Fibroblast of gingiva (primary cell): ENCODE measurements around the gene HSD17B8.

Experiments
- DNase-seq: peaks from one replicate; pipeline ENCODE4 v3.0.0-alpha.2; 2011; ENCODE audit warnings: low read depth

The HSD17B8 gene

DNA sequence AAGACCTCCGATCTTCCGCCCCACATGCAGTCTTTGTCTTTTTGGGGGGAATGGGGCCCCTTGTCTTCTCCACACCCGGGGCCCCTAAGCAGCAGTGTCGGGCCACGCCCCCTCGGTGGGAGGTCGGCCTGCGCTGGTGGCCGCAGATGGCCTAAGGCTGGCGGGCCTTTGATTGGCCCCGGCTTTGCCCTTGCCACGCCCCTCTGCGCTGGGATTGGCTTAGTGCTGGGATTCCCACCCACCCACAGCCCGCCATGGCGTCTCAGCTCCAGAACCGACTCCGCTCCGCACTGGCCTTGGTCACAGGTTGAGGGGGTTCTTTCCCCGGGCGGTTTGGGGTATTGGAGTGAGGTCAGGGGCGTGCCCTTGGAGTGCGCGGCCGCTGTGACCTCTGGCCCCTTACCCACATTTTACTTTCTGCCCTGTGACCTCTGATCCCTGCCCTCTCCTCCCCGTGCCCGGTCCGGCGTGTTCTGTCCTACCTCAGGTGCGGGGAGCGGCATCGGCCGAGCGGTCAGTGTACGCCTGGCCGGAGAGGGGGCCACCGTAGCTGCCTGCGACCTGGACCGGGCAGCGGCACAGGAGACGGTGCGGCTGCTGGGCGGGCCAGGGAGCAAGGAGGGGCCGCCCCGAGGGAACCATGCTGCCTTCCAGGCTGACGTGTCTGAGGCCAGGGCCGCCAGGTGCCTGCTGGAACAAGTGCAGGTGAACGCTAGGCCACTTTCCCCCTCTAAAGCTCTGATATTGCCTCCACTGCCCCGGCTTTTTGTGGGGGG is at the start of gene HSD17B8:
TSS of gene HSD17B8 (plus strand) at position 241 of the 776 bp plus-strand sequence. CDS start at position 255, 14 bp downstream.
- DNase-seq: peak; percentile 88

DNA sequence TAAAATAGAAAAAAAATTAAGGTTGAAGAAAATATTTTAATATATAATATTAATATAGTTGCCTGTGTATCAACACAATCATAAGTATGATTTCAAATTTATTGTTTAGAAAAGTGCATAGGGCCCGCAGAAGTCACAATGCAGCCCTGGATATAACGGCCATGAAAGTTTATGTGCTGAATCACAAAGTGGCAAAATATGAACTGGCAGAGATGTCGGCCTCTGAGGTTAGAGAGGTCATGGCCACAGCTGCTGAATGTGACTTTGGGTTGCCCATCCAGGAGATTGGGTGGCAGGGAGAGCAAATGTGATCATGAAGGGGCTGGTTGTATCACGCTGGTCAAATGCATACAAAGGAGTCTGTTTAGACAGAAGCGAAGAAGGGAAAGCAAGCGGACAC is 47.9 kb upstream of the HSD17B8 start:
- no peak for DNase-seq

DNA sequence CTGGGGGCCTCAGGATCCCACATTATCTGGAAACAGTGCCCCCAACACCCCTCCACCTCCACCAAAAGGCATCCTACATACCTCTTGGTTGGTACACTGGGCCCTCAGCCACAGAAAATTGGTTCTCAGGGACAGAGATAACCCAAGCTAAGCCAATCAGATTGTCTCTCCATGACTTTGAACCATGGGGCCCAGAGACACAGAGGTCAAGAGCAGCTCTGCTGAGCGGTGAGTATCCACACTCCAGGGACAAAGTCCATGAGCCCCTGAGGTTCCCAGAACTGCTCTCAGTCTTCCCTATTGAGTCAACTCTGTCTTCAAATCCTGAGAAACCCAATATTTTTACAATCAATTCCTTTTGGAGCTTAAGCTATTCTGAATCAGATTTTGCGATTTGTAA is 47.5 kb upstream of the HSD17B8 start:
- no peak for DNase-seq

DNA sequence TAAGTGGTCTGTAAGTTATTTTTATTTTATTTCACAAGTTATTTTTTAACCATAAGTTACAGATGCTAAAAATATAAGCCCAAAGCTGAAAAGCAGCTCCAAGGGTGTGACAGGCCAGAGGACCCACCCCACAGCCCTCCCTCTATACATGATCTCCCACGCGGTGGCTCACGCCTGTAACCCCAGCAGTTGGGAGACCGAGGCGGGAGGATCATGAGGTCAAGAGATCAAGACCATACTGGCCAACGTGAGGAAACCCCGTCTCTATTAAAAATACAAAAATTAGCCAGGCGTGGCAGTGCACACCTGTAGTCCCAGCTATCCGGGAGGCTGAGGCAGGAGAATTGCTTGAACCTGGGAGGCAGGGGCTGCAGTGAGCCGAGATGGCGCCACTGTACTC is 44.4 kb upstream of the HSD17B8 start:
- DNase-seq: no peak

DNA sequence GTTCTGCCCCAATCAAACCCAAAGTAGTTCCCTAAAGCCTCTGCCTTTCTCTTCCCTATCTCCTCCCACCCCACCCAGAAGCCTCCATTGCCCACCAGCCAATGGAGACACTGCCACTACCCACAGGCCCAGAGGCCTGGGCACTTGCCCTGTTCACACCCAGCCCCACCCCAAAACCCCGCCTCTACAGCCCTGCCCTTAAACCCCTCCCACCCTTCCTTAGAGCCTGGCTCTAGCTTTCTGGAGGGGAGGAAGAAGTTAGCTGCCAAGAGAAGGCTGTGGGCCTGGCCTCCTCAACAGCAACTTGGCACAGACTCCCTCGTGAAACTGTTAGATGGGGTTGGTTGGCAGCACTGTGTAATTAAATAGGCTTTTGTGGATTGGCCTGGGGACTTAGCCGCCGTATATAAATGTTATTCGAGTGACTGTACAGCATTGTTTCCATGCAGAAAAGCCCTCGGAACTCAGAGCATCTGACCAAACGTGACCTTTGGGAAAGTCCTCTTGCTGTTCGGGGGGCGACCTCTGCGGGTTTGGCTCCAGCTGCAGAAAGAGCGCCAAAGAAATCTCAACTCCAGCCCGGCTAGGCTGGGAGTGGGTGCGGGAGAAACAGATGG is 43.6 kb upstream of the HSD17B8 start:
- DNase-seq: peak; percentile 92

DNA sequence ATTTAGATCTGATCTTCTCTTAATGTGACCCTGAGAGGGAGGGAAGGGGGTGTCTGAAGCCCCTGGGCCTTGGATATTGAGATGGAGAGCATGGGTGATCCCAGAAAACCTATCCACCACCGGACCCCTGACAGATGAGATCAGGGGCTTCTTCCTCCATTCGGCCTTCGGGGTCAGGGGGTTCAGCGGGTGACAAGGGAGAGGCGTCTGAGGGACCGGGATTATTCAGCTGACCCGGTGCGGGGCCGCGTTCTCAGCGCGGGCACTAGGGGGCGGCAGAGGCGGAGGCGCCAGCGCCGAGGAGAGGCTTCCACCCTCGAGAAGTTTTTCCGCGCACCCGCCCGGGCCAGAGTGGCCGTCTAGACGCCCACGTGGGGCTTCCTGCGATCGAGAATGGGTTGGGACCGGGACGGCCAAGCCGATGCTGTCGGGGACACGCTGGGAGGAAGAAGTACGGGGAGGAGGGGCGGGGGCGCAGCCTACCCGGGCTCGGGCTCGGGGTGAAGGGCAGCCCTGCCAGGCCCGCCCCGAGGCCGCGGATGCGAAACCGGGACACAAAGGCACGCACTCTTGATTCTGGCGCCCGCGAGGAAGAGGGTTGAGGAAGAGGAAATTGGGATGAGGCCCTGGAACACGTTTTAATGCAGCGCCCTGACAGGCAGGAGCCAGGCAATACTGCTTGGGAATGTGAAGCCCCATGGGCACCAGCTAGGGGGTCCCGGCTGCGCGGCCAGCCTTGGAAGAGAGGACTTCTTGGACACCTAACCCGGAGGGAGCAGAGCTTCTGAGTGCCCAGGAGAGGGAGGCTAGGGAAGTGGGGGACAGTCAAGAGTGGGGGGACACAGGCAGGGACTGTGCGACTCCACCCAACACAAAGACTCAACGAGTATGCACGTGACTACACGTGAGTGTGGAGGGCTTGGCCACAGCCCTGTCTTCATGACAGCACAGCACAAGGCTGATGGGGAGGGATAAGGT is 42.8 kb upstream of the HSD17B8 start:
- peak; percentile 48 for DNase-seq

DNA sequence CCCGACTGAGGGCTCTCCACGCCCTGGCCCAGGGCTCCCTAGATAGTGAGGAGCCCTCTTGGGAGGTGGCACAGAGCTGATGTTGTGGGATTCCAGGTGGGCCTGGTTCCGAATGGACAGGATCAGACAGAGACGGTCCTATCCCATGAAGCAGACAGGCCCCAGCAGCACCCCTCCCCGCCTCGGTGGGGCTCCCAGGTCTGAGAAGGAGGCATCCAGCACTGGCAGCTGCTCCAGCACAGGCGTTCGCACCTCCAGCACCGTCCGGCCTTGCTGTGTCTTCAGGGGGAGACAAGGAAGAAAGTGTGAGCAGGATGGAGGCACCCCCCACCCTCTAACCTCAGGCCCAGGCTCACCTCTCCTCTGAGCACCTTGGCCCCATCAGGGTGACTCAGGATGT is 40.9 kb upstream of the HSD17B8 start:
- no peak for DNase-seq

DNA sequence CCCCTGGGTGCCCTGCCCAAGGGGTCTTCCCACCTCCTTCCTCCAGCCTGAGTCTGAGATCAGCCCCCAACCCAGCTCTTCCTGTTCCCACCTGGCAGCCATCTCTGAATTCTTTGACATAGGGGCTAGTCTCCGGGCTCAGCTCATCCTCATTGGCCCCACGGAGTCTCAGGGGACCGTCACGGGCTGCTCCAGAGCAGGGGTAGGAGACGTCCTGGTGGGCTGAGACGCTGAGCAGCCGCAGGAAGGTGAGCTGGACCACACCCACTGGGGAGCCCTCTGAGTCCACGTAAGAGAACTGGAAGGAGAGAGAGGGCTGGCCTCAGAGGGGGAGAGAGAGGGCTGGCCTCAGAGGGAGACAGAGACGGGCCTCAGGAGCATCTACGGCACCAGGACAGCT is 40.3 kb upstream of the HSD17B8 start:
- DNase-seq: no peak

DNA sequence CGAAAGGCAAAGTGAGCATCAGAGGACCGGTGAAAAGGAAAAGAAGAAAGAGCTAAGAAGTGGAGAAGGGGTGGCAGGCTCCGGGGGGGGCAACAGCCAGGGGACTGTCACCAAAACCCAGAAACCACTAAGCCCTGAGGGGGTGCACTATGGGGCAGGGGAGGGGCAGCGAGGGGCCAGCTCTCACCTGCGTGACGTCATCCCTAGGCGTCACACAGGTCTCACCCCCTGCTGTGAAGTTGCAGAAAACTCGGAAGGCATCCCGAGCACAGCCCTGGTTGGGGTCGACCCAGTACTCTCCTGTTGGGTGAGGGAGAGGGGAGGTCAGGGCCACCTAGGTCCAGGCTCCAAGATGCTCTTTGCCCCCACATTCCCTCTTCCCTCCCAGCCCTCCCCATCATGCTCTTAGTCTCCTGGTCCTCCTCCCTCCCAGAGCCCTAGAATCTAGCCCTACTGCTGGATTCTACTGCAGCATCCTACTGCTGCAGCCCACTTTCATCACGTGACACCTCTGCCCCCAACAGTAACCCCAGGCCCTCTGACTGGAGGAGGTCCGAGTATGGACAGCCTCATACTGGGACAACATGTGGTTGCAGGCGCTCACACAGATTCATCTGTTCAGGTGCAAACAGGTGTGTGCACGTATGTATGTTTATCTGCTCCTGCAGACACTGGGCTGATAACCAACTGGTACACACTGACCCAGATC is 39.6 kb upstream of the HSD17B8 start:
- DNase-seq: no peak

DNA sequence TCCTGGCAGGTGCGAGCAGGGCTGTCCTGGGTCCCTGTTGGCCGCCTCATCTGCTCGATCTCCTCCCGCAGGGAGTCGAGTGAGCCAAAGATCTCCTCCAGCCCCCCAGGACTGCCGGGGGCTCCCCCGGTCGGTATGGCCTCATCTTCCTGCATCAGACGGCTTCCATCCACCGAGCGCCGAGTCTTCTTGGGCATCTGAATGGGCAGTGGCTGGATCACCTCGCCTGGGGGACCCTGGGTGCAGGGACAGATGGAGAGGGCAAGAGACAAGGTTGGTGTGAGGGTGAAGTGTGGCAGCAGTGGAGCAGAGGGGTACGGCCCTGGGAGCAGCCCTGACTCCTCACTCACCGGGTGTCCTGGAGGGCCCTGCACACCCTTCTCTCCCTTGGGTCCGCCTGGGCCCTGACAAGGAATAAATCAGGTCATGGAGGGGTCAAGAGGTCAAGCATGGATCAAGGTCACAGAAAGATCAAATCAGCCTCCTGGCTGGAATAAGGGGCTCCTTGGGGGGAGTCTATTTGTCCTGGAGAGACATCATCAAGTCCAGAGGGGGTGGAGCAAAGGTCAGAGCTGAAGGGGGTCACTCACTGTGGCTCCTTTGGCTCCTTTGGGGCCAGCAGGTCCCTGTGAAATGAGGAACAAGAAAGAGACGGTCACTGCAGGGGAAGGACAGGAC is 38.7 kb upstream of the HSD17B8 start:
- no peak for DNase-seq

DNA sequence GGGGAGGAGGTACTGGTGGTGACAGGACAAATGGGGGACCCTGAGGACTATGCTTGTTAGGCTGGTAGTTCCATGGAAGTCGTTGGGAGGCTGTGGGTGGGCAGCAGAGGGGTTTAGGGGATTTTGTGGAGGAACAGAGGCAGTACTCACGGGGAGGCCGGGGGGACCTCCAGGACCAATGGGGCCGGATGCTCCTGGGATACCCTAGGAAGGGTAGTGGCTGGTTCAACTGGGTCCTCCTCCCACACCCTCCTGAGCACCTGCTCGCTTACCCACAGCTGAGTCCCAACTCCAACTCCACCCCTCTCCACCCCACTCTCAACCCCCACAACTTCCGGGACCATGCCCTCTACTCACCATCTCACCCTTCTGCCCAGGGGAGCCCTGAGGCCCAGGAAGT is 38.1 kb upstream of the HSD17B8 start:
- DNase-seq: no peak

DNA sequence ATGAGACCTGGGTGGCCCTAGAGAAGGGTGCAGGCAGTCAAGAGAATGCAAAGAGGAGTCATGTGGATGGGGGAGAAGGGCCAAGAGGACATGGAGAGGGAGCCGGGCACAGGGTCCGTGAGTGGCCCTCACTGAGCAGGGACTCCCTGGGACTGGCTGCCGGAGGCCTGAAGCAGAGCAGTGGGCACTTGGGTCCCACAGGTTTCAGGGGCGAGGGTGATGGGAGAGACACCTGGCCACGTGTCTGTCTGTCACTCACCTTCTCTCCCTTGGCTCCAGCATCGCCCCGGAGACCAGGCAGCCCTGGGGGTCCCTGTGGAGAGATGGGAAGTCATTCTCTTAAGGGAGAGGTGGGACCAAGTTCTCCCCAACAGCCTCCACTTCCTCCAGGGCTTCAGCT is 37.6 kb upstream of the HSD17B8 start:
- no peak for DNase-seq

DNA sequence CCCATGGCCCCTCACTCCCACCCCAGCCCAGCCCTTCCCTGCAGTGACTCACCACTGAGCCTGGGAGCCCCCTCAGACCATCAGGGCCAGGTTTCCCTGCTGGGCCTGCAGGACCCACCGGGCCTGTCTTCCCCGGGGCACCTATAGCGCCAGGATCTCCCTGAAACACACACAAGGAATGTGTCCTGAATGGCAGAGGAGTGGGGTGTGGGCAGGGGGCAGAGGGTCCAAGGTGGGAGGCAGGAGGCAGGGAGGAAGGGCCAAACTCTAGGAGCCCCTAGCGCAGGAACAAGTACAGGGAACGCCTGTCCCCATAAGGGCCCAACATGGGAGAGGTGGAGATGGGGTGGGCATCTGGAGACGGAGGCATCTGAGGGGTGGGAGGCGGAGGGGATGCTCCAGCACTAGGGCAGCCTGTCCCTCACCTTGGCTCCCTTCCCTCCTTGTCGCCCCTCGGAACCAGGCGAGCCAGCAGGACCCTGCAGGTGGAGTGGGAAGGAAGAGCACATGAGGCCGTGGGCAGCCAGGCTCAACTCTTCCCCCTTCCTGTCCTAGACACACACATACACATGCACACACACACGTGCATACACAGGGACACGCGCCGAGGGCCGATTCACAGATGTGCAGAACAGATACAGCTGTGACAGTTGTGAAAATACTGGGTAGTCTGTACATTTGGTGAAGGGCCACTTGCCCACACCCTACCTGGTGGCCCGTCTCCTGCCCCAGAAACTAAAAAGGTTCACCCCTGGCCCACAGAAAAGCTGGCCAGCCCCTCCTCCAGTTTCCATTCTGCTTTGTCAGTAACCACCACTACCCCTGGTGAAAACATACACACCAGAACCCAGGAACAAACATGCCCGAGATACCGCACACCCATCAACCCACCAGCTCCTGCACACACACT is 36.8 kb upstream of the HSD17B8 start:
- DNase-seq: no peak

DNA sequence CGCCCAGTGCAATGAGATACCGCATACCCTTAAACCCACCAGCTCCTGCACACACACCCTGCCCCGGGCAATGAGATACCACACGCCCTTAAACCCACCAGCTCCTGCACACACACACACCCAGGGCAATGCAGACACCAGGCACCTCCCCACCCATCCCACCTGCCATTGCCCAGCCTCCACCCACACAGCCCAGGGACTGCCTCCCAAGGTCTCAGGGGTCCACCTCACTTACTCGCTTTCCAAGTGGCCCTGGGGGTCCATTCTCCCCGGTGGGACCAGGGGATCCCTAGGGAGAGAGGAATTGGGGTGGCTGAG is 36.2 kb upstream of the HSD17B8 start:
- DNase-seq: no peak

DNA sequence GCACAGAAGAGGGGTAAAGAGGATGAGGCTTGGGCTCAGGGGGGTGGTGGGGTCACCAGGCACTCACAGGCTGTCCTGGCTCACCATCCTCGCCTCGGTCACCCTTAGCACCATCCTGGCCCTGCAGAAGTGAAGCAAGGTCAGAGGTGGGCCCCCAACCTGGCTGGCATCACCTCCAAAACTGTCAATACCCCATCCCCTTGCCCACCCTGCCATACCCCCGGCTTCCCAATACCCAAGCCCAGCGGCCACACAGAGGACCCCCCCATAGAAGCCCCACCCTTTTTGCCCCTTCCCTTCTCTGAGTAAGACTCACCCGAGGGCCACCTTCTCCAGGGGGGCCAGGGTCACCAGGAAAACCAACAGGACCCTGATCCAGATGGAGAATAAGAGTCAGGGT is 35.8 kb upstream of the HSD17B8 start:
- DNase-seq: no peak

DNA sequence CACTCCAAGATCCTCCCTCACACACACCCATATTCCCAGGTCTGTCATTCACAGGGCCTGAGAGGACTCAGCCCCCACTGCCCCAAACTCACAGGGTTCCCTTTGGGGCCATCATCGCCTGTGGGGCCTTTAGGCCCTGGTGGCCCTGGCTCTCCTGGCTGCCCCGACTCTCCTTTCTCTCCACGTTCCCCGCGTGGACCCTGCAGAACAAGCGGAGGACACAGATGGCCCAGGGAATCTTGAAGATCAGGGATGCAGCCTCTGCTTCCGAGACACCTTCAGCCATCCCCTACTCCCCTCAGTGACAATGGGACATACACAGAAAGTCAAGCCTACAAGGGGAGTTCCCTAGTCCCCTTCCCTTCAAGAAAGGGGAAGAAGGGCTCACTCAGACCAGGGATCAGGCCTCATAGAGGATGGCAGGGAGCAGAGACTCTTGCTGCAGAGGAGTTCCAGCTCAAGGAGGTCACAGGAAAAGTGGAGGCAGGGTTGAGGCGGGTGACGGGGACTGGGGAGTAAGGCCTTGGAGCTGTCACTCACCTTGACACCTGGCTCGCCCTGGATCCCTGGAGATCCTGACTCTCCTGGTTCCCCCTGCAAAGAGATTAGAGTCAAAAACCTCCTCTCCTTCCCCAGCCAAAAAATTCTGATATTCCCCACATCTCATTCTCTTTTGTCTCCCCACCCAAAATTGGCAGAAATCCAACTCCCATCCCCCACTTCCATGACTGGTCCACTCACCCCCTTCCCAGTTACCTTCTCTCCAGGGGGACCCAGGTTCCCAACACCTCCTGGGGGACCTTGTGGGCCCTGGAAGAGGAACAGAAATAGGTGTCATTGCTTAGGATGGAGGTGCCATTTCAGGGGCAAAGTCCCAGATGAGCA is 34.9 kb upstream of the HSD17B8 start:
- no peak for DNase-seq

DNA sequence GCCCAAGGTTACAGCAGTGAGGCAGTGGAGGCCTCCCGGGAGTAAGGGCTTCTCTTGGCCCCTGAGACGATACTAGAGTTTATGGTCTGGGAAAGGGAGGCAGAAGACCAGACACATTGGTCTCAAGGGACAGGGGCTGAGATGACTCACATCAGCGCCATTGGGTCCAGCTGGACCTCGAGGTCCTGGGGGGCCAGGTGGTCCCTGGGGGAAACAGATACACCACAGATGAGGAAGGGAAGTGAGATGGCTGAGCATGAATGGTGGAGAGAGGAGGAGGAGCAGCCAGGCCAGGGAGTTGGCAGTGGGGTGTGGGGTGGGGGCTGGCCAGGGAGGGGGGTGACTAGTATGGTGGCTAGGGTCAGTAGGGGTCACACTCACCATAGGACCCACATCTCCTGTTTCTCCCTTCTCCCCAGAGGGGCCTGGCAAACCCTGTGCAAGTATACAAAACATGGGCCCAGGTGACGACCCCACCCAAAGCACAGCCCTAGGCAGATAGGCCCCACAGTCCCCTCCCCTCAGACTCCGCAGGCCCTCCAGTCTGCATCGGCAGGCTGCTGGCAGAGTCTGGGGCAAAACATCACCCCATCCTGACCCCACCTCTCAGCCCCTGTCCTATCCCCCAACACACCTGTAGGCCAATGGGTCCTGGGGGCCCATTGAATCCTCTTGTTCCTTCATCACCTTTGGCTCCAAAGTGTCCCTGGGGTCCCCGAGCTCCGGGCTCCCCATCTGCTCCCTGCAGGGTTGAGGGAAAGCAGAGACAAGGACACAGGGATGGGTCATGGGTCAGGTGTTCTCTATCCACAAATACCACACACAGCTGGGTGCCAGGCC is 34.1 kb upstream of the HSD17B8 start:
- no peak for DNase-seq

DNA sequence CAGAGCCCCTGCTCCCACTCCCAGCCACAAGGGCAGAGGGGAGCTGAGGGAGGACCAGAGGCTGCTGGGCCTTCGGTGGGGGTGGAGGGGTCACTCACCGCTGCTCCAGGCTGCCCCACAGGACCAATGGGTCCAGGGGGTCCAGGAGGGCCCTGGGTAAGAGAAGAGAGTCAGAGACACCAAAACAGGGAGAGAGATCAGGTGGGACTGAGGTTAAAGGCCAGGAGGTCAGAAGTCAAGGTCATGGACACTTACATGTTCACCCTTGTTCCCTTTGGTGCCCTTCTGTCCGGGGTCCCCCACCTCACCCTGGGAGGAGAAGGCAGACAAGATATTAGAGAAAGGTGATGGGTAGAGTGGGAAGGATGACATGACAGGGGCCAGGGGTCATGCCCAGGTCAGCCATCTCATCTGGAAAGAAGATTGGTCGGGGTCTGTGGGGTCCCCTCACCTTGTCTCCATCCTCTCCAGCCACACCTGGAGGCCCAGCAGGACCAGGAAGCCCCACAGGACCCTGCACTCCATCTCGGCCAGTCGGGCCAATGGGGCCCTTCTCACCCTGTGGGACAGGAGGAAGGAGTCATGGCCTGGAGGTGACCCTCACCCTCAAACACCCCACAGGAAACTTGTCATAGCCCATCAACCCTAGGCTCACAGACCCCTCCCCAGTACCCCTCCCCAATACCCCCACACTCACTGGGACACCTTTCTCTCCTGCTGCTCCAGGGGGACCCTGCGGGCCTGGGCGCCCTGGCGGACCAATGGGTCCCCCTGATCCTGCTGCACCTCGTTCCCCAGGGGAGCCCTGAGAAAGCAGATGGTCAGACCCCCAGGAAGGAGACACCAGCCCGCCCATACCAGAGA is 33.2 kb upstream of the HSD17B8 start:
- DNase-seq: no peak
